Ascending aorta (tissue), 2 donors: ENCODE data around the gene CLIC3. TPM values are rescaled to one million over a fixed set of nuclear protein-coding genes. Genes with fewer than 3 reads are reported as not detected.

Source experiments
- DNase-seq, 2 donors: peaks; one replicate each; pipeline ENCODE4 v3.0.0-alpha.2; 2019; ENCODE audit warnings: low spot score in 2 of 2
- H3K27ac ChIP-seq, 2 donors: fragments of 200-600 bp; sonication (generic); one replicate each; pipeline ENCODE4 v1.5.1; 2016 to 2017; ENCODE audit warnings: mild to moderate bottlenecking in 1 of 2
- H3K27me3 ChIP-seq: fragments of 200-600 bp; sonication (generic); one replicate; pipeline ENCODE4 v1.5.1; 2017
- H3K36me3 ChIP-seq, 2 donors: fragments of 200-600 bp; sonication (generic); one replicate each; pipeline ENCODE4 v1.5.1; 2016
- H3K4me1 ChIP-seq, 2 donors: fragments of 200-600 bp; sonication (generic); one replicate each; pipeline ENCODE4 v1.5.1; 2016 to 2017; ENCODE audit warnings: mild to moderate bottlenecking in 1 of 2
- H3K4me3 ChIP-seq, 2 donors: fragments of 200-600 bp; sonication (generic); one replicate each; pipeline ENCODE4 v1.5.1; 2016 to 2017; ENCODE audit warnings: mild to moderate bottlenecking in 1 of 2
- H3K9me3 ChIP-seq, 2 donors: fragments of 200-600 bp; sonication (generic); one replicate each; pipeline ENCODE4 v1.5.1; 2016
- CTCF ChIP-seq, 3 experiments: fragments of 200-600 bp in 2 of 3; fragments of 450-650 bp in 1 of 3; sonication (generic) in 2 of 3; IDR thresholded peaks; one replicate each; pipeline ENCODE4 v1.5.1; 2016 to 2019; ENCODE audit warnings: antibody characterized with exemption in 3 of 3, mild to moderate bottlenecking in 1 of 3, moderate library complexity in 1 of 3
- intact Hi-C: fragments of 100-400 bp; cut with DNase I; formaldehyde crosslinking; loops from one replicate; pipeline ENCODE4 v1.15.1; 2023
- total RNA-seq: library from RNA; depleted of rRNA; stranded (reverse); fragments of >200 nt; gene quantifications from one replicate; pipeline ENCODE4 v1.1.0, GENCODE V29; 2016

Gene CLIC3
- total RNA-seq, 1 donor from 2014 or later: 2.8 TPM

GRCh38 chr9:137026828-137027227, 30.5 kb upstream of the CLIC3 start:
- Histone ChIP-seq H3K36me3 (no peaks in the 10 kb centered on the region), H3K27ac (peak overlapping the region; percentile 31 to 53), H3K27me3 (no peaks in the 10 kb centered on the region), H3K4me3 (peak overlapping the region in 1 of 2 donors; percentile 66), H3K4me1 (peaks cover 17% of the 10 kb centered on the region in 2 donors), H3K9me3 (no peaks in the 10 kb centered on the region)
- no peak for TF ChIP-seq CTCF (IDR thresholded peaks at IDR 0.05)
- DNase-seq: no peak
- intact Hi-C loops: no loop called here

GRCh38 chr9:137026384-137026783, 30.0 kb upstream of the CLIC3 start:
- no peak for DNase-seq
- no peak overlapping the region for H3K27ac ChIP-seq

GRCh38 chr9:137025517-137025966, 29.2 kb upstream of the CLIC3 start:
- no peak for DNase-seq
- intact Hi-C loops: no loop called here
- TF ChIP-seq CTCF (IDR thresholded peaks at IDR 0.05): no peak

More at GRCh38 chr9:137026384-137026783, 30.0 kb upstream of the CLIC3 start:
- no peaks in the 10 kb centered on the region for H3K36me3 ChIP-seq
- no peaks in the 10 kb centered on the region for H3K27me3 ChIP-seq
- peaks cover 17% of the 10 kb centered on the region in 2 donors for H3K4me1 ChIP-seq
- no peak for TF ChIP-seq CTCF (IDR thresholded peaks at IDR 0.05)
- intact Hi-C loops: no loop called here
- H3K9me3 ChIP-seq: no peaks in the 10 kb centered on the region
- no peak overlapping the region for H3K4me3 ChIP-seq

GRCh38 chr9:137023583-137023991, 27.2 kb upstream of the CLIC3 start:
- peaks cover 5 to 13% of the 10 kb centered on the region in 2 donors for H3K36me3 ChIP-seq
- intact Hi-C loops: no loop called here
- DNase-seq: no peak
- no peaks in the 10 kb centered on the region for H3K27me3 ChIP-seq
- H3K27ac ChIP-seq: no peak overlapping the region
- H3K4me1 ChIP-seq: peaks cover 10 to 13% of the 10 kb centered on the region in 2 donors
- no peaks in the 10 kb centered on the region for H3K9me3 ChIP-seq
- H3K4me3 ChIP-seq: no peak overlapping the region
- no peak for TF ChIP-seq CTCF (IDR thresholded peaks at IDR 0.05)

More at GRCh38 chr9:137025517-137025966, 29.2 kb upstream of the CLIC3 start:
- peaks cover 17% of the 10 kb centered on the region in 2 donors for H3K4me1 ChIP-seq
- H3K9me3 ChIP-seq: no peaks in the 10 kb centered on the region
- H3K36me3 ChIP-seq: peaks cover 2 to 6% of the 10 kb centered on the region in 2 donors
- H3K4me3 ChIP-seq: no peak overlapping the region
- H3K27me3 ChIP-seq: no peaks in the 10 kb centered on the region
- H3K27ac ChIP-seq: no peak overlapping the region

- no peak for TF ChIP-seq CTCF (IDR thresholded peaks at IDR 0.05)
- no peaks in the 10 kb centered on the region for H3K27me3 ChIP-seq
- no peak for DNase-seq
- H3K36me3 ChIP-seq: peaks cover 6 to 13% of the 10 kb centered on the region in 2 donors
- no peaks in the 10 kb centered on the region for H3K9me3 ChIP-seq
- intact Hi-C loops: no loop called here
- H3K4me3 ChIP-seq: no peak overlapping the region
- H3K4me1 ChIP-seq: peaks cover 8 to 10% of the 10 kb centered on the region in 2 donors
- H3K27ac ChIP-seq: no peak overlapping the region
Observed at GRCh38 chr9:137023157-137023556, 26.8 kb upstream of the CLIC3 start.

GRCh38 chr9:137022662-137023008, 26.3 kb upstream of the CLIC3 start:
- H3K4me1 ChIP-seq: peaks cover 8 to 10% of the 10 kb centered on the region in 2 donors
- H3K27ac ChIP-seq: no peak overlapping the region
- intact Hi-C loops: no loop called here

More at GRCh38 chr9:137022662-137023008, 26.3 kb upstream of the CLIC3 start:
- TF ChIP-seq CTCF (IDR thresholded peaks at IDR 0.05): no peak
- Histone ChIP-seq H3K36me3 (peaks cover 10 to 18% of the 10 kb centered on the region in 2 donors), H3K27me3 (no peaks in the 10 kb centered on the region), H3K4me3 (no peak overlapping the region), H3K9me3 (no peaks in the 10 kb centered on the region)
- DNase-seq: no peak
